Activated naive CD4-positive, alpha-beta T cell treated with anti-CD3 and anti-CD28 coated beads for 36 hours (primary cell): ENCODE results near the gene CYP4F2. TPM values are rescaled to one million over a fixed set of nuclear protein-coding genes. Genes with fewer than 3 reads are reported as not detected.

Source experiments
- CTCF ChIA-PET: fragments of 350-600 bp; sonication (Branson Sonifier 250); formaldehyde crosslinking; loops from one replicate; lab custom pipeline; 2021; ENCODE audit warnings: antibody characterized with exemption; lab: Charles Lee
- DNase-seq: peaks from one replicate; pipeline ENCODE4 v3.0.0-alpha.2; 2020
- H3K27ac Mint-ChIP-seq: one replicate; pipeline ENCODE4 v1.8.0; 2021; ENCODE audit warnings: mild to moderate bottlenecking, mixed read lengths
- H3K27me3 Mint-ChIP-seq: one replicate; pipeline ENCODE4 v1.8.0; 2021; ENCODE audit warnings: low read depth, mixed read lengths
- H3K36me3 Mint-ChIP-seq: one replicate; pipeline ENCODE4 v1.8.0; 2021; ENCODE audit warnings: low read depth, mixed read lengths
- H3K4me1 Mint-ChIP-seq: one replicate; pipeline ENCODE4 v1.8.0; 2021; ENCODE audit warnings: low read depth, mixed read lengths
- H3K4me3 Mint-ChIP-seq: one replicate; pipeline ENCODE4 v1.8.0; 2021; ENCODE audit warnings: mild to moderate bottlenecking, moderate library complexity, mixed read lengths
- H3K9me3 Mint-ChIP-seq: one replicate; pipeline ENCODE4 v1.8.0; 2021; ENCODE audit warnings: mixed read lengths
- intact Hi-C: fragments of 100-400 bp; cut with micrococcal nuclease; formaldehyde crosslinking; loops from one replicate; pipeline ENCODE4 v1.15.1; 2023
- total RNA-seq, 2 experiments: library from RNA; stranded (reverse); gene quantifications; one replicate each; pipeline ENCODE4 v1.2.3, GENCODE V29; 2021

CYP4F2 gene
- total RNA-seq, 2 experiments from 2014 or later: 0.24 TPM; not detected in 1

DNA sequence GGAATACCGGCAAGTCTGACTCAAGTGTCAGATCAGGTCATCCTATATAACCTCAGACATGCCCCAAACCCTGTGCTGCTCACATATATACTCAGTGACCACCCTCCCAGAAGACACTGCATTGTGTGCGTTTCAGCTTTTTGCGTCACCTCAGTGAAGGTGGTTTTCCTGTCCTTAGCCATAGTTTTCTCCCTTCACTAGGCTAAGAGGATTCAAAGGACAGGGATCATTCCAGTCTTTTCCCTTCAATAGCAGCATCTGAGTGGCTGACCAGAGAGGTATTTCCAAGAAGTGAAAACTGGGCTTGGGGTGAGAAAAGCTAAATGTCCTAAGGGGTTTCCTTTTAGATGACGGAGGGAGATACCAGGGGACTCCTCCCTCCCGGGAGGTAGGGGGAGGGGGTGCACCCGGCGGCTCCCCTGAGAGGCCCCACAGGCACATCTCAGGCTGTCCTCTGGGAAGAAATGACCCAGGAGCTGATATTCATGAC is 69.7 kb downstream of the CYP4F2 start:
- no peaks in the 10 kb centered on the region for H3K4me1 Mint-ChIP-seq
- no peak for DNase-seq
- intact Hi-C loops: no loop called here

More for the DNA sequence above, 69.7 kb downstream of the CYP4F2 start:
- no peaks in the 10 kb centered on the region for H3K36me3 Mint-ChIP-seq
- H3K4me3 Mint-ChIP-seq: no peak overlapping the region
- no peaks in the 10 kb centered on the region for H3K27me3 Mint-ChIP-seq
- CTCF ChIA-PET: no interaction called here
- H3K9me3 Mint-ChIP-seq: no peaks in the 10 kb centered on the region
- H3K27ac Mint-ChIP-seq: no peak overlapping the region

Other genes with a start within 250 kb of the CYP4F2 start
- not detected for gene CYP4F12, start 225.0 kb downstream of the CYP4F2 start, total RNA-seq
- not detected for gene OR10H2, start 170.1 kb downstream of the CYP4F2 start, total RNA-seq
- not detected for gene OR10H3, start 160.1 kb downstream of the CYP4F2 start, total RNA-seq
- not detected for gene OR10H5, start 110.4 kb downstream of the CYP4F2 start, total RNA-seq
- not detected for gene OR10H1, start 82.4 kb downstream of the CYP4F2 start, total RNA-seq
- not detected for gene CYP4F11, start 36.5 kb upstream of the CYP4F2 start, total RNA-seq
- not detected for gene OR10H4, start 50.9 kb upstream of the CYP4F2 start, total RNA-seq
- 100 to 1,000 TPM; 240 to 254 TPM for gene TPM4, start 178.4 kb upstream of the CYP4F2 start, total RNA-seq
- gene RAB8A, start 213.8 kb upstream of the CYP4F2 start, total RNA-seq: 10 to 100 TPM; 90.5 to 95.2 TPM
- gene HSH2D, start 245.6 kb upstream of the CYP4F2 start, total RNA-seq: 10 to 100 TPM; 18.3 to 20.7 TPM